Upper lobe of left lung (tissue), 6 donors: ENCODE results near the gene FUT4. TPM values are rescaled to one million over a fixed set of nuclear protein-coding genes. Genes with fewer than 3 reads are reported as not detected.
"Not testable (repeated sequence)": the region's sequence is repeated elsewhere in the genome, so short reads cannot be mapped to it uniquely, and the experiment has no call there.

Experiments used
- ATAC-seq, 2 donors: fragments of 200-7000 bp; cut with Tn5 transposase; one replicate each; pipeline ENCODE4 v1.9.1; 2022; ENCODE audit warnings: mild to moderate bottlenecking in 2 of 2, moderate library complexity in 2 of 2; ENCODE audit not compliant: low FRiP score in 2 of 2
- DNase-seq, 2 donors: peaks; one replicate each; pipeline ENCODE4 v3.0.0-alpha.2; 2019 to 2020
- H3K27ac ChIP-seq, 4 donors: fragments of 200-600 bp; sonication (generic); one replicate each; pipeline ENCODE4 v1.5.1; 2016 to 2019
- H3K27me3 ChIP-seq, 4 donors: fragments of 200-600 bp; sonication (generic); one replicate each; pipeline ENCODE4 v1.5.1; 2017 to 2019
- H3K36me3 ChIP-seq, 4 donors: fragments of 200-600 bp; sonication (generic); one replicate each; pipeline ENCODE4 v1.5.1; 2016 to 2019
- H3K4me1 ChIP-seq, 4 donors: fragments of 200-600 bp; sonication (generic); one replicate each; pipeline ENCODE4 v1.5.1; 2018 to 2019
- H3K4me3 ChIP-seq, 4 donors: fragments of 200-600 bp; sonication (generic); one replicate each; pipeline ENCODE4 v1.5.1; 2017 to 2019; ENCODE audit warnings: mild to moderate bottlenecking in 2 of 4, moderate library complexity in 1 of 4
- H3K9me3 ChIP-seq, 4 donors: fragments of 200-600 bp; sonication (generic); one replicate each; pipeline ENCODE4 v1.5.1; 2018 to 2019
- EP300 ChIP-seq, 4 donors: sonication (generic); formaldehyde crosslinking; IDR thresholded peaks; one replicate each; pipeline ENCODE4 v1.5.1; 2017; ENCODE audit warnings: antibody characterized with exemption in 4 of 4, control low read depth in 2 of 4
- POLR2A ChIP-seq, 4 donors: fragments of 450-650 bp; IDR thresholded peaks; one replicate each; pipeline ENCODE4 v1.5.1; 2016 to 2017; ENCODE audit warnings: antibody characterized with exemption in 4 of 4, mild to moderate bottlenecking in 2 of 4
- POLR2AphosphoS5 ChIP-seq, 2 donors: sonication (generic); formaldehyde crosslinking; IDR thresholded peaks; one replicate each; pipeline ENCODE4 v1.5.1; 2017; ENCODE audit warnings: antibody characterized with exemption in 2 of 2
- WGBS, 2 donors: methylation state at CpG; one replicate each; pipeline ENCODE4 v1.1.5; 2017 to 2018; 5-methylcytosine and 5-hydroxymethylcytosine counted together
- total RNA-seq, 6 donors: library from RNA; depleted of rRNA in 4 of 6; stranded (reverse); fragments of >200 nt in 4 of 6; gene quantifications; one replicate each; pipeline versions ENCODE4 v1.1.0 to v1.2.1, GENCODE V29; 2016 to 2021
- TF ChIP-seq, protein P1 (sequence below), 6 experiments: fragments of 450-650 bp in 4 of 6; fragments of 200-600 bp in 2 of 6; sonication (generic) in 2 of 6; IDR thresholded peaks; one replicate each; pipeline ENCODE4 v1.5.1; 2016 to 2019; ENCODE audit warnings: antibody characterized with exemption in 6 of 6
- donor health status: DM: no; HTN: no; CAD: no; lungs with moderate emphysema.
- donor health status: DM: no; HTN: yes; CAD: no; lungs with severe emphysema.

The FUT4 gene
- total RNA-seq, 6 donors from 2014 or later, result 5.0 to 9.4 (median 7.0) TPM

DNA sequence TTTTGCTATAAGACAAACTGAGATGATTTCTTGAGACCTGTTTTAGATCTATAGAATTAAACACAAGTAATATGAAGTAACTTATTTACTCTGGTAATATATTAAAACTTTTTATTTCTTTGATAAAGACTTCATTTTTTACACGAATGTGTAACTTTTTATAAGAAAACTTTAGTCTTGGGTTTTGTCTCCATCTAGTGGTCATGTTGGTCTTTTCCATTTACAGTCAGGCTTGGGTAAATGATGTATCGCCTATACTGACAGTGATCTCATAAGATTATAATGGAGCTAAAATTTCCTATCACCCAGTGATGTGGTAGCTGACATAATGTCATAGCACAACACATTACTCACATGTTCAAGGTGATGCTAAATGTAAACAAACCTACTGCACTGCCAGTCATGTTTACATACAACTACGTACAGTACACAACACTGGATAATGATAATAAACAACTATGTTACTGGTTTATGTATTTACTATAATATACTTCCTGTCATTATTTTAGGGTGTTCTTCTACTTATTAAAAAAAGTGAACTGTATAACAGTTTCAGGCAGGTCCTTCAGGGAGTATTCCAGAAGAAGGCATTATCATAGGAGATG lies 38.9 kb upstream of the FUT4 start:
- DNase-seq (no peak), ATAC-seq (peak in 1 of 2 donors; percentile 51)
- TF ChIP-seq, protein P1, sequence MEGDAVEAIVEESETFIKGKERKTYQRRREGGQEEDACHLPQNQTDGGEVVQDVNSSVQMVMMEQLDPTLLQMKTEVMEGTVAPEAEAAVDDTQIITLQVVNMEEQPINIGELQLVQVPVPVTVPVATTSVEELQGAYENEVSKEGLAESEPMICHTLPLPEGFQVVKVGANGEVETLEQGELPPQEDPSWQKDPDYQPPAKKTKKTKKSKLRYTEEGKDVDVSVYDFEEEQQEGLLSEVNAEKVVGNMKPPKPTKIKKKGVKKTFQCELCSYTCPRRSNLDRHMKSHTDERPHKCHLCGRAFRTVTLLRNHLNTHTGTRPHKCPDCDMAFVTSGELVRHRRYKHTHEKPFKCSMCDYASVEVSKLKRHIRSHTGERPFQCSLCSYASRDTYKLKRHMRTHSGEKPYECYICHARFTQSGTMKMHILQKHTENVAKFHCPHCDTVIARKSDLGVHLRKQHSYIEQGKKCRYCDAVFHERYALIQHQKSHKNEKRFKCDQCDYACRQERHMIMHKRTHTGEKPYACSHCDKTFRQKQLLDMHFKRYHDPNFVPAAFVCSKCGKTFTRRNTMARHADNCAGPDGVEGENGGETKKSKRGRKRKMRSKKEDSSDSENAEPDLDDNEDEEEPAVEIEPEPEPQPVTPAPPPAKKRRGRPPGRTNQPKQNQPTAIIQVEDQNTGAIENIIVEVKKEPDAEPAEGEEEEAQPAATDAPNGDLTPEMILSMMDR (IDR thresholded peaks at IDR 0.05), result peak; percentile 45 to 63 (median 60)
- TF ChIP-seq POLR2AphosphoS5 (IDR thresholded peaks at IDR 0.05), result no peak
- H3K27me3 ChIP-seq, result no peaks in the 10 kb centered on the region
- H3K4me1 ChIP-seq, result no peaks in the 10 kb centered on the region
- peaks cover 0 to 24% (median 4%) of the 10 kb centered on the region in 4 donors for H3K36me3 ChIP-seq
- H3K9me3 ChIP-seq, result no peaks in the 10 kb centered on the region
- no peak overlapping the region for H3K27ac ChIP-seq
- H3K4me3 ChIP-seq, result no peak overlapping the region
- 7 to 21% methylated on average over 3 of the region's 3 CpGs for WGBS, 2 donors

DNA sequence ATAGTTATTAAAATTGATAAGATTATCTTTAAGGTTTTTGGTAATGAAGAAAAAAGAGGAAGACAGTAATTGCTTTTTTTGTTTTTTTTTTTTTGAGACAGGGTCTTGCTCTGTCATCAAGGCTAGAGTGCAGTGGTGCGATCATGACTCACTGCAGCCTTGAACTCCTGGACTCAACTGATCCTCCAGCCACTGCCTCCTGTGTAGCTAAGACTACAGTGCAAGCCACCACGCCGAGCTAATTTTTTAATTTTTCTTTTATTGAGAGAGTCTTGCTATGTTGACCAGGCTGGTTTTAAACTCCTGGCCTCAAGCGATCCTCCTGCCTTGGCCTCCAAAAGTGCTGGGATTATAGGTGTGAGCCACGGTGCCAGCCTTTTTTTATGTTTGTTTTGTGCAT lies 37.2 kb upstream of the FUT4 start:
- WGBS, 2 donors, result 93 to 94% methylated on average over 5 of the region's 5 CpGs
- not testable (repeated sequence) for ATAC-seq

GRCh38 chr11:94507485-94507884 lies 36.2 kb upstream of the FUT4 start:
- H3K27me3 ChIP-seq, result no peaks in the 10 kb centered on the region
- peaks cover 0 to 8% (median 4%) of the 10 kb centered on the region in 4 donors for H3K4me1 ChIP-seq
- H3K36me3 ChIP-seq, result no peaks in the 10 kb centered on the region
- TF ChIP-seq EP300 (IDR thresholded peaks at IDR 0.05) (no peak), POLR2AphosphoS5 (IDR thresholded peaks at IDR 0.05) (no peak), POLR2A (IDR thresholded peaks at IDR 0.05) (no peak)
- TF ChIP-seq, protein P1 (IDR thresholded peaks at IDR 0.05), result no peak
- H3K27ac ChIP-seq, result no peak overlapping the region
- H3K4me3 ChIP-seq, result no peak overlapping the region
- WGBS, 2 donors, result 37 to 51% methylated on average over 4 of the region's 4 CpGs
- no peak for ATAC-seq
- peak in 1 of 2 donors; percentile 23 for DNase-seq
- H3K9me3 ChIP-seq, result no peaks in the 10 kb centered on the region

More for the DNA sequence above, 37.2 kb upstream of the FUT4 start:
- H3K27ac ChIP-seq, H3K9me3 ChIP-seq, H3K4me1 ChIP-seq, H3K27me3 ChIP-seq, DNase-seq, H3K4me3 ChIP-seq, H3K36me3 ChIP-seq: not testable (repeated sequence)

DNA sequence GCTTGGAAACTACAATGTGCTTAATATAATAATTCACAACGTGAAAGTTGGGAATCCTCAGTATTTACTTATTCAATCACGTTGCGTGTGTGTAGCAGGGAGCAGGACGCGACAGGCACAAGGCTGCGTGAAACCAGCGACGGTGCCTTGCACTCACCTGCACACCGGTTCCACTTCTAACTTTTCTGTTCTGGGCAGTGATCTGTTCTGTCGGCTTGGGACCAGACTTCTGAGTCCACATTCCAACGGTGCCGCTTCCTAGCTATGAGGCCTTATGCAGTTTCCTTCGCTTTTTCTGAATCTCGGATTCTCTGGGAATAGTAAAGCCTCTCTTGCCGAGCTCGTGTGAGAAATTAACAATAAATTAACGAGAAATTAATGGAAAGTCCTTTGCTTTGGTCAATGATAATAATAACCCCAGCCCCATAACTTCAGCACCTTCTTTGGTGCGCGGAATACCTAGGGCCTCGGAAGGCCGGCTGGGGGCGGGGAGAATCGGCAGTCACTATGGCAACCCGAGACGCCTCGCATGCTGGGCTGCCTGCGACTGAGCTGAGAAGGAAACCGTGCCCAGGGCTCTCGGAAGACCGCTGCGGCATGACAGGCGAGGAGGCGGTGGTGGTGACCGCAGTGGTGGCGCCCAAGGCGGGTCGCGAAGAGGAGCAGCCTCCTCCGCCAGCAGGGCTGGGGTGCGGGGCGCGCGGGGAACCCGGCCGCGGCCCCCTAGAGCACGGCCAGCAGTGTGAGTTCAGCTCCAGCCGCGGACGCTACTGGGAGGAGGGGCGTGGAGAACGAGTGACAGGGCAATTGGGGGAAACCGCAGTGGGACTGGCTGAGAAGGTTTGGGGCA lies 31.6 kb upstream of the FUT4 start, which contains the start of gene C11orf97:
TSS of gene C11orf97 (plus strand) at position 530 of the 850 bp plus-strand sequence. CDS start at position 598, 68 bp downstream.
- 20 to 28% methylated on average over 33 to 49 of the region's 53 CpGs for WGBS, 2 donors
- DNase-seq, result peak; percentile 67 to 89
- peaks cover 0 to 12% (median 8%) of the 10 kb centered on the region in 4 donors for H3K4me1 ChIP-seq
- no peaks in the 10 kb centered on the region for H3K9me3 ChIP-seq
- H3K27ac ChIP-seq, result no peak within 1 kb of the TSS
- H3K4me3 ChIP-seq, result peak within 1 kb of the TSS; percentile 44 to 57 (median 54)
- no peaks in the 10 kb centered on the region for H3K27me3 ChIP-seq
- TF ChIP-seq, protein P1 (IDR thresholded peaks at IDR 0.05), result no peak
- no peak for TF ChIP-seq POLR2A (IDR thresholded peaks at IDR 0.05)
- no peak for TF ChIP-seq POLR2AphosphoS5 (IDR thresholded peaks at IDR 0.05)
- no peak for TF ChIP-seq EP300 (IDR thresholded peaks at IDR 0.05)
- H3K36me3 ChIP-seq, result no peaks in the 10 kb centered on the region
- ATAC-seq, result peak; percentile 67 to 94

DNA sequence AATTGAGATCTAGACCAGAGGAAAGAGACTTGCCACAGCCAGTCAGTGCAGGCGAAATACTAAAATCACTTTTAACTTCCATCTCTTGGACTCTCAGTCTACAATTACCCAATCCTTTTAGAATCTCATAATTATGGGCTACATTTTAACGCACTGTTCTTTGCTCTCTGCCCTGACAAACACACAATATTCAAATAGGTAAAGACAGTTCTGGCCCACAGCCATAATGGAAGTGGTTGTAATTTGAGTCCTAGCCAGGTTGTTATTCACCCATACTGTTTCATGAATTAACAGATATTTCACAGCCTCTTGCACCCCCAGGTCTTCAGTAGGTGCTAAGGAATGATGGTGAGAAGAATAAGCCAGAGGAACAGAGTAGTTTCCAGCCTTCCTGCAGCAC lies 30.6 kb upstream of the FUT4 start:
- no peak for TF ChIP-seq POLR2AphosphoS5 (IDR thresholded peaks at IDR 0.05)
- TF ChIP-seq EP300 (IDR thresholded peaks at IDR 0.05), result no peak
- TF ChIP-seq, protein P1 (IDR thresholded peaks at IDR 0.05), result no peak
- TF ChIP-seq POLR2A (IDR thresholded peaks at IDR 0.05), result no peak
- Histone ChIP-seq H3K27ac (no peak overlapping the region), H3K9me3 (no peaks in the 10 kb centered on the region), H3K4me3 (no peak overlapping the region), H3K27me3 (no peaks in the 10 kb centered on the region), H3K36me3 (no peaks in the 10 kb centered on the region), H3K4me1 (peaks cover 0 to 12% (median 8%) of the 10 kb centered on the region in 4 donors)
- 29 to 51% methylated on average over 2 of the region's 2 CpGs for WGBS, 2 donors
- ATAC-seq, result peak in 1 of 2 donors; percentile 33
- DNase-seq, result no peak
